Ishikawa (cell line): ENCODE measurements around the gene CHIC2.

Experiments used
- CEBPB ChIP-seq: IDR thresholded peaks from 2 replicates; pipeline ENCODE4 v1.6.1; 2012
- CREB1 ChIP-seq: IDR thresholded peaks from 2 replicates; pipeline ENCODE4 v1.6.1; 2012; ENCODE audit warnings: low read depth
- EGR1 ChIP-seq: IDR thresholded peaks from 2 replicates; pipeline ENCODE4 v1.6.1; 2012
- EP300 ChIP-seq: IDR thresholded peaks from 2 replicates; pipeline ENCODE4 v1.6.1; 2012; ENCODE audit warnings: borderline replicate concordance
- FOXM1 ChIP-seq: IDR thresholded peaks from 2 replicates; pipeline ENCODE4 v1.6.1; 2012; ENCODE audit warnings: low read depth, borderline replicate concordance
- NFIC ChIP-seq: IDR thresholded peaks from 2 replicates; pipeline ENCODE4 v1.6.1; 2012
- RAD21 ChIP-seq: IDR thresholded peaks from 2 replicates; pipeline ENCODE4 v1.6.1; 2012; ENCODE audit warnings: low read depth
- TAF1 ChIP-seq: IDR thresholded peaks from 2 replicates; pipeline ENCODE4 v1.6.1; 2012; ENCODE audit warnings: low read depth, mild to moderate bottlenecking
- TCF12 ChIP-seq: IDR thresholded peaks from 2 replicates; pipeline ENCODE4 v1.6.1; 2012; ENCODE audit warnings: low read depth
- TEAD4 ChIP-seq: IDR thresholded peaks from 2 replicates; pipeline ENCODE4 v1.6.1; 2012
- YY1 ChIP-seq: IDR thresholded peaks from 2 replicates; pipeline ENCODE4 v1.6.1; 2012; ENCODE audit warnings: low read depth
- ZBTB7A ChIP-seq: IDR thresholded peaks from 2 replicates; pipeline ENCODE4 v1.6.1; 2012; ENCODE audit warnings: low read depth
- TF ChIP-seq, protein P1 (sequence below): IDR thresholded peaks from 2 replicates; pipeline ENCODE4 v1.6.1; 2012; ENCODE audit warnings: low read depth, mild to moderate bottlenecking
- TF ChIP-seq, protein P2 (sequence below): IDR thresholded peaks from 2 replicates; pipeline ENCODE4 v1.6.1; 2012
- TF ChIP-seq, protein P3 (sequence below): IDR thresholded peaks from 2 replicates; pipeline ENCODE4 v1.6.1; 2012

CHIC2 gene

GRCh38 chr4:54041933-54042332 lies 22.5 kb downstream of the CHIC2 start:
- no peak for TF ChIP-seq ZBTB7A
- TF ChIP-seq CEBPB = no peak
- no peak for TF ChIP-seq TAF1

GRCh38 chr4:54041100-54041499 lies 23.3 kb downstream of the CHIC2 start:
- TF ChIP-seq CEBPB (no peak), ZBTB7A (no peak), NFIC (no peak), CREB1 (no peak), EP300 (no peak), RAD21 (no peak), TEAD4 (no peak), TCF12 (no peak), FOXM1 (no peak), YY1 (no peak), TAF1 (no peak)
- TF ChIP-seq, protein P1, sequence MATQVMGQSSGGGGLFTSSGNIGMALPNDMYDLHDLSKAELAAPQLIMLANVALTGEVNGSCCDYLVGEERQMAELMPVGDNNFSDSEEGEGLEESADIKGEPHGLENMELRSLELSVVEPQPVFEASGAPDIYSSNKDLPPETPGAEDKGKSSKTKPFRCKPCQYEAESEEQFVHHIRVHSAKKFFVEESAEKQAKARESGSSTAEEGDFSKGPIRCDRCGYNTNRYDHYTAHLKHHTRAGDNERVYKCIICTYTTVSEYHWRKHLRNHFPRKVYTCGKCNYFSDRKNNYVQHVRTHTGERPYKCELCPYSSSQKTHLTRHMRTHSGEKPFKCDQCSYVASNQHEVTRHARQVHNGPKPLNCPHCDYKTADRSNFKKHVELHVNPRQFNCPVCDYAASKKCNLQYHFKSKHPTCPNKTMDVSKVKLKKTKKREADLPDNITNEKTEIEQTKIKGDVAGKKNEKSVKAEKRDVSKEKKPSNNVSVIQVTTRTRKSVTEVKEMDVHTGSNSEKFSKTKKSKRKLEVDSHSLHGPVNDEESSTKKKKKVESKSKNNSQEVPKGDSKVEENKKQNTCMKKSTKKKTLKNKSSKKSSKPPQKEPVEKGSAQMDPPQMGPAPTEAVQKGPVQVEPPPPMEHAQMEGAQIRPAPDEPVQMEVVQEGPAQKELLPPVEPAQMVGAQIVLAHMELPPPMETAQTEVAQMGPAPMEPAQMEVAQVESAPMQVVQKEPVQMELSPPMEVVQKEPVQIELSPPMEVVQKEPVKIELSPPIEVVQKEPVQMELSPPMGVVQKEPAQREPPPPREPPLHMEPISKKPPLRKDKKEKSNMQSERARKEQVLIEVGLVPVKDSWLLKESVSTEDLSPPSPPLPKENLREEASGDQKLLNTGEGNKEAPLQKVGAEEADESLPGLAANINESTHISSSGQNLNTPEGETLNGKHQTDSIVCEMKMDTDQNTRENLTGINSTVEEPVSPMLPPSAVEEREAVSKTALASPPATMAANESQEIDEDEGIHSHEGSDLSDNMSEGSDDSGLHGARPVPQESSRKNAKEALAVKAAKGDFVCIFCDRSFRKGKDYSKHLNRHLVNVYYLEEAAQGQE = no peak
- TF ChIP-seq, protein P2, sequence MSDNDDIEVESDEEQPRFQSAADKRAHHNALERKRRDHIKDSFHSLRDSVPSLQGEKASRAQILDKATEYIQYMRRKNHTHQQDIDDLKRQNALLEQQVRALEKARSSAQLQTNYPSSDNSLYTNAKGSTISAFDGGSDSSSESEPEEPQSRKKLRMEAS = no peak
- TF ChIP-seq, protein P3, sequence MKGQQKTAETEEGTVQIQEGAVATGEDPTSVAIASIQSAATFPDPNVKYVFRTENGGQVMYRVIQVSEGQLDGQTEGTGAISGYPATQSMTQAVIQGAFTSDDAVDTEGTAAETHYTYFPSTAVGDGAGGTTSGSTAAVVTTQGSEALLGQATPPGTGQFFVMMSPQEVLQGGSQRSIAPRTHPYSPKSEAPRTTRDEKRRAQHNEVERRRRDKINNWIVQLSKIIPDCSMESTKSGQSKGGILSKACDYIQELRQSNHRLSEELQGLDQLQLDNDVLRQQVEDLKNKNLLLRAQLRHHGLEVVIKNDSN = no peak

DNA sequence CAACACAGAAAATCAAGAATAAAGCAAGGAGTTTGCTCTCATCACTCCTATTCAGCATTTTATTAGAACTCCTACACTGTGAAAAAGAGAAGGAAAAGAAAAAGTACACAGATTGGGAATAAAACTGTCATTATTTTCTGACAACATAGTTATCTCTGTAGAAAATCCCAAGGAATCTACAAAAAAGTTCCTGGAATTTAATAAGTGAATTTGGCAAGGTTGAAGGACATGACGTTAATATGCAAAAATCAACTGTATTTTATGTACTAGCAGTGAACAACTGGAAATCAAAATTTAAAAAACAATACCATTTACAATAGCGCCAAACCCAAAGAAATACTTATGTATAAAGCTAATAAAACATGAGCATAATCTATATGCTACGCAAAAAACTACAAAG lies 26.3 kb downstream of the CHIC2 start:
- TF ChIP-seq YY1 (no peak), CEBPB (no peak), TCF12 (no peak), FOXM1 (no peak), EGR1 (no peak), TAF1 (no peak), EP300 (no peak), ZBTB7A (no peak), NFIC (no peak), CREB1 (no peak), RAD21 (no peak)
- TF ChIP-seq, protein P2 = no peak
- TF ChIP-seq, protein P1 = no peak
- TF ChIP-seq, protein P3 = no peak

- TF ChIP-seq TCF12 (no peak), FOXM1 (no peak), YY1 (no peak), TEAD4 (no peak), EGR1 (no peak), CREB1 (no peak), TAF1 (no peak), CEBPB (no peak)
- TF ChIP-seq, protein P2 = no peak
- TF ChIP-seq, protein P3 = no peak
Measured at GRCh38 chr4:54036184-54036583, 28.2 kb downstream of the CHIC2 start.

DNA sequence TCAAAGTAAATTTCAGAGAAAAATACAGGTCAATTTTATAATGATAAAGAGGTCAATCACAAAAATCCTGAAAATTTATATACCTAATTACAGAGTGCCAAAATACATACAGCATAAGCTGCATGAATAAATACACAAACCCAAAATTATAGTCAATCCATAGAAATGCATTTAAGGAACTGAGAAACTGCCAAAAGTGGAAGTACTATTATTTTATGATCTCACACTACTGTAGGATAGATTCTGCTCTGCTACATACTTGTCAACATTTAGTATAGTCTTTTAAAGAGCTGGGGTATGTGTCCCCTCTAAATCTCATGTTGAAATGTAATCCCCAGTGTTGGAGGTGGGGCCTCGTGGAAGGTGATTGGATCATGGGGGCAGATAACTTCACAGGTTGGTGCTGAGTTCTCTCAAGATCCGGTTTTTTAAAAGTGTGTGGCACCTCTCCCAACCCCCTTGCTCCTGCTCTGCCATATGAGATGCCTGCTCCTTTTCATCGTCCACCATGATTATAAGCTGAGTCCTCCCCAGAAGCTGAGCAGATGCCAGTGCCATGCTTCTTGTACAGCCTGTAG lies 31.8 kb downstream of the CHIC2 start:
- TF ChIP-seq ZBTB7A = no peak
- TF ChIP-seq, protein P2 = no peak
- TF ChIP-seq EP300 = no peak
- TF ChIP-seq, protein P1 = no peak
- no peak for TF ChIP-seq TCF12
- no peak for TF ChIP-seq TAF1
- TF ChIP-seq TEAD4 = no peak
- TF ChIP-seq RAD21 = no peak
- no peak for TF ChIP-seq EGR1
- TF ChIP-seq YY1 = no peak
- no peak for TF ChIP-seq CEBPB
- no peak for TF ChIP-seq CREB1
- TF ChIP-seq NFIC = no peak
- no peak for TF ChIP-seq FOXM1
- TF ChIP-seq, protein P3 = no peak
